ENCODE measurements around the gene PLVAP. TPM values are rescaled to one million over a fixed set of nuclear protein-coding genes. Genes with fewer than 3 reads are reported as not detected.

The PLVAP gene
- polyA plus RNA-seq, 1 donor: 68.7 TPM

- DNase-seq: no peak
Observed at GRCh38 chr19:17353386-17353785, 23.8 kb downstream of the PLVAP start.

GRCh38 chr19:17352608-17353280, 24.4 kb downstream of the PLVAP start:
- no peak for DNase-seq

DNA sequence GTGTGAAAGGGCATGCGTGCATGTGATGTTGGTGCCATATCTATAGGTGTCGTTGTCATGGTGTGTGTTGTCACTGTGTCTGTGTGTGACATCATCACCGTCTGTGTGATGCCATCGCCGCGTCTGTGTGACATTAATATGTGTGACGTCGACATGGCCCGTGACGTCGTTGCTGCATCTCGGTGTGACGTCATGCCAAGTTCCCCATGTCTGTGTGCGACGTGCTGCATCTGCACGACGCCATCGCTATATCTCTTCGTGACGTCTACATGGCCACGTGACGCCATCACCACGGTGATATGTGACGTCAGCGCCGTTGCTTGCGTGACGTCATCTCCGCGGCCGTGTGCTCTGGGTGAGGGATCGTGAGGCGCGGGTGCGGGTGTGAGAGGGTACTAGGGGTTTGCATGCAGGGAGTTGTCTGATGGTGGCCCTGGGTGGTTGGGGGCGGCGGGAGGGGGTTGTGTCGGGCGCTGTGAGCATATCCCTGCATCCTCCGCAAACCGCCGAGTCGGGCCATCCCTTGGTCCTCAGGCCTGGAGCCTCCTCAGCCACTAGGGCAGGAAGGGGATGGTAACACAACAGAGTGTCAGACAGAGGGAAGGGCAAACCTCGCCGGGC, 25.2 kb downstream of the PLVAP start:
- DNase-seq: no peak

- DNase-seq: peak; percentile 58
Observed at GRCh38 chr19:17348700-17349099, 28.4 kb downstream of the PLVAP start.

DNA sequence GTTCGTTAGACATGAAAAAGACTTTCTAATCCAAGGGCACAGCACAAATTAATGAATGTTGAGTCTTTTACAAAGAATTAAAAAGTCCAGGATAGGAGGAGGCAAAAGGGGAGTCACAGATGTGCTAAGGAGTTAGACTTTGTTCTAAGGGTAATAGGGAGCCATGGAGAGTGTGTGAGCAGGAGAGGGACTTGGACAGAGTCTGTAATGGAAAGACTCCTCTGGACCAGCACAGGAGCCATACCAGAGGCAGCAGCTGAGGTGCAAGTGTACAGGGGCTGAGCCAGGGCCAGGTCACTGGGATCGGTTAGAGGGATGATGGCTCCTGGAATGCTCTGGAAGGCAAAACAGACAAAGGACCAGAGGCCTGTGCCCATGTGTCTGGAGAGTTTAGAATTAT, 29.3 kb downstream of the PLVAP start:
- DNase-seq: no peak

GRCh38 chr19:17347361-17347760, 29.8 kb downstream of the PLVAP start:
- DNase-seq: no peak

- peak; percentile 69 for DNase-seq
Observed at GRCh38 chr19:17346109-17346671, 31.0 kb downstream of the PLVAP start.

DNA sequence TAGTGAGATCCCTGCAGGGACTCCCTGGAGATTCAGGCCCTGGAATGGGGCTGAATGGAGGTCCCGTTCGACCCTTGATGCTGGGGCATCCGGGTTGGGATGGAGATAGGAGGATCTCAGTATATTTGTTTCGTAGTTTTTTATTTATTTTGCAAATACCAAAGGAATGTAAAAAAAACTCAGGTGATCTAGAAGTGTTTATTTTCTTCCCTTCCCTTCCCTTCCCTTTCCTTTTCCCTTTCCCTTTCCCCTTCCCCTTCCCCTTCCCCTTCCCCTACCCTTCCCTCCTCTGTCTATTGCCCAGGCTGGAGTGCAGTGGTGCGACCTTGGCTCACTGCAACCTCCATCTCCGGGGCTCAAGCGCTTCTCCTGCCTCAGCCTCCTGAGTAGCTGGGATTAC, 35.3 kb downstream of the PLVAP start:
- no peak for DNase-seq

DNA sequence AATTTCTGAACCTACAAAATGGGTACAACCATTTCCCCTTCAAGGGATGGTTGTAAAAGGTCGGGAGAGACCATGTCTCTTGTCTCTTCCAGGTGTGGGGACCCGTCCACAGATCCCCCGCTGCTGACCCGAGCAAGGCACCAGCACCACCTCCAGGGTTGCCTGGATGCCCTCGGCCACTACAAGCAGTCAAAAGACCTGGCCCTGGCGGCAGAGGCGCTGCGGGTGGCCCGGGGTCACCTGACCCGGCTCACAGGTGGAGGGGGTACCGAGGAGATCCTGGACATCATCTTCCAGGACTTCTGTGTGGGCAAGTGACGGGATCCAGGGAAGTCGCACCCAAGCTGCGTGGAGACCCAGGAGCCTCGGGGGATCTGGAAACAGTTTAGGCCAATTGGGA, 35.8 kb downstream of the PLVAP start:
- DNase-seq: no peak

- no peak for DNase-seq
Observed at GRCh38 chr19:17340871-17341357, 36.2 kb downstream of the PLVAP start.

GRCh38 chr19:17340302-17340870, 36.8 kb downstream of the PLVAP start:
- DNase-seq: no peak

GRCh38 chr19:17339088-17339741, 37.9 kb downstream of the PLVAP start:
- no peak for DNase-seq

DNA sequence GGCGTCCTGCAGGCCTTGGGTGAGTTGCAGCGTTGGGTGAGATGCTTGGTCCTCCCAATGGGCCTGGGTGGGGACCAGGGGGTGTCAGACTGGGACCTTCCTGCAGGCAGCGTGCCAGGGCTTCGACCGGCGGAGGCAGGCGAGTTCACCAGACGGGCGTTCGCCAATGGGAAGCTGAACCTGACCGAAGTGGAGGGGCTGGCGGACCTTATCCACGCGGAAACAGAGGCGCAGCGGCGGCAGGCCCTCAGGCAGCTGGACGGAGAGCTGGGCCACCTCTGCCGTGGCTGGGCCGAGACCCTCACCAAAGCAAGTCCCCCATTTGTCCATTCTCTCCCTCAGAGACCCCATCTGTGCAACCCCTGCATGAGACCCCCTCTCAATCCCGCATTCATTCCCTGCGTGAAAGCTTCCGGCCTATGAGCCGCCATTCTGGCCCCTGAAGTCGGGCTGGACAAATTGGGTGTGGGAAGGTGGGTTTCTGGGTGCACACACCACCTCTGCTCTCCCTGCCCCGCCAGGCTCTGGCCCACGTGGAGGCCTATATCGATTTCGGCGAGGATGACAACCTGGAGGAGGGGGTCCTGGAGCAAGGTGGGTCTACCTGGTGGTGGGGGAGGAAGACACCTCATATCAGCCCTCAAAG, 38.6 kb downstream of the PLVAP start:
- no peak for DNase-seq

DNA sequence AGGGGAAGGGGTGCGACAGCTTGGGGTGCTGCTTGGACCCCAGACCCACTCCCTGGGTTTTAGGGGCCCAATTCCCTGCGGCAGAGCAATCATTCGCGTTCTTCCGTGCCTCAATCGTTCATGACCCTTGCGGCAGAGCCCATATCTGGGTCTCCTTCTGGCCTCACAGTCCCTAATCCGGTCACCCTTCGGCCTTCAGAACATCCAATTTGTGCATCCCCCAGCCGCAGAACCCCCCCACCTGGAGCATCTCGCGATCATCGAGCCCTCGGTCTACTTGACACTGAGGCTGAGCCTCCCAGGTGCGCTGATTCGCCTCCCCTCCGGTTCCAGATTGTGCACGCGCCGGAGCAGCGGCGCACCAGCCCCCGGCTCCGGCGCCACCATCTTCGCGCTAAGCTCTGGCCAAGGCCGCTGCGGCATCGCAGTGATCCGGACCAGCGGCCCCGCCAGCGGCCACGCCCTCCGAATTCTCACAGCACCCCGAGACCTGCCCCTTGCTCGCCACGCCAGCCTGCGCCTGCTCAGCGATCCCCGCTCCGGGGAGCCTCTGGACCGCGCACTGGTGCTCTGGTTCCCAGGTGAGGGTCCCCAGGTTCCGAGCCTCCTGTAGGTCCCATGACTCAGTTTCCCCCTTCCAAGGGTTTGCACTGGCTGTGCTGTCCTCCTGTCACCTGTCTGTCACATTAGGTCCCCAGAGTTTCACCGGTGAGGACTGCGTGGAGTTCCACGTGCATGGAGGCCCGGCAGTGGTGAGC, 39.3 kb downstream of the PLVAP start:
- DNase-seq: no peak

DNA sequence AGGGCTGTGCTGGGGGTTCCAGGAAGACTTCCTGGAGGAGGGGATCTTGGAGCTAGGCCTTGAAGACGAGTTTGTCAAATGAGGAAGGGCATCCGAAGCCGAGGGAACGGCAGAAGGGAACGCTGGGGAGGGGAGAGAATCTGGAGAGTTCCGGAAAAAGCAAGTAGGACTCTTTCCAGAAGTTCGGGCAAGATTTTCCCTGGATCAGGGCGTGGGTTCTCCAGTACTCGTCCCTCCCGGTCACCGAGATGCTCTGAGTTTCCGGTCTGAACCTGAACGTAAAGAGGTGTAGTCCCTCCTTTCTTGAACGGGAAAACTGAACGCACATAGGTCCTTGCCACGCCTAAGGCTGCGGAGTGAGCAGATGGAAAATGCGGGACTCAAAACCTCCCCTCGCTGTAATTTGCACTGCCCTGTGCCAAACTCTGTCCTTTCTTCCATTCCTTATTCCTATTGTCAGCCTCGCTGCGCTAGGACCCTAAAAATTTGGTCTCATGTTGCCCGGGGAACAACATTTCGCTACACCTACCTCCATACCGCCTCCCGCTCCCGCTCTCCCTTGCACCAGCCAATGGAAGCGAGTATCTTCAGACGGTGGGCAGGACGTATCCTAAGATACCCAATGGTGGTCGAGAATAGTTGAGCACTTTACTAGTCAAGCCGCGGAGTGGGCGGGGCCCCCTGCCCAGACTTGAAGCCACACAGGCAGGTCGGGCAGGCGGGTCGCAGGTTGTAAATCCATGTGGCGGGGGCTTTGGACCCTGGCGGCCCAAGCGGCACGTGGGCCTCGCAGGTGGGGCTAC, 40.1 kb downstream of the PLVAP start, which contains the start of gene GTPBP3:
TSS of gene GTPBP3 (plus strand) at position 682 of the 803 bp plus-strand sequence. CDS start at position 741, 59 bp downstream.
- peak; percentile 95 for DNase-seq

DNA sequence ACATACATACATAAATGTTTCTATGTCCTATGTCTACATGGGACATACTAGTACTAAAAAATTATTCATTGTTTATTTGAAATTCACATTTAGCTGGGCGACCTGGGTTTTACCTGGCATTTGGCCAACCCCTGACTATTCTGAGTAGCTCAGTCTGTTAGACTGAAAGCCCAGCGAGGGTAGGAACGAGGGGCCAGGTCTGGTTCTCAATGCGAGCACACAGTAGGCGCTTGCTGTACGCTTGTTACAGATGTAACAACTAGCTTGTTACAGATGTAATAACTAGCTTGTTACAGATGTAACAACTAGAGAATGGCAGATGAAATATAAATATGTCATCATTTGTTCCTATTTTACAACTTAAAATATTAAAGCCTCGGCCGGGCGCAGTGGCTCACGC, 41.6 kb downstream of the PLVAP start:
- no peak for DNase-seq

DNA sequence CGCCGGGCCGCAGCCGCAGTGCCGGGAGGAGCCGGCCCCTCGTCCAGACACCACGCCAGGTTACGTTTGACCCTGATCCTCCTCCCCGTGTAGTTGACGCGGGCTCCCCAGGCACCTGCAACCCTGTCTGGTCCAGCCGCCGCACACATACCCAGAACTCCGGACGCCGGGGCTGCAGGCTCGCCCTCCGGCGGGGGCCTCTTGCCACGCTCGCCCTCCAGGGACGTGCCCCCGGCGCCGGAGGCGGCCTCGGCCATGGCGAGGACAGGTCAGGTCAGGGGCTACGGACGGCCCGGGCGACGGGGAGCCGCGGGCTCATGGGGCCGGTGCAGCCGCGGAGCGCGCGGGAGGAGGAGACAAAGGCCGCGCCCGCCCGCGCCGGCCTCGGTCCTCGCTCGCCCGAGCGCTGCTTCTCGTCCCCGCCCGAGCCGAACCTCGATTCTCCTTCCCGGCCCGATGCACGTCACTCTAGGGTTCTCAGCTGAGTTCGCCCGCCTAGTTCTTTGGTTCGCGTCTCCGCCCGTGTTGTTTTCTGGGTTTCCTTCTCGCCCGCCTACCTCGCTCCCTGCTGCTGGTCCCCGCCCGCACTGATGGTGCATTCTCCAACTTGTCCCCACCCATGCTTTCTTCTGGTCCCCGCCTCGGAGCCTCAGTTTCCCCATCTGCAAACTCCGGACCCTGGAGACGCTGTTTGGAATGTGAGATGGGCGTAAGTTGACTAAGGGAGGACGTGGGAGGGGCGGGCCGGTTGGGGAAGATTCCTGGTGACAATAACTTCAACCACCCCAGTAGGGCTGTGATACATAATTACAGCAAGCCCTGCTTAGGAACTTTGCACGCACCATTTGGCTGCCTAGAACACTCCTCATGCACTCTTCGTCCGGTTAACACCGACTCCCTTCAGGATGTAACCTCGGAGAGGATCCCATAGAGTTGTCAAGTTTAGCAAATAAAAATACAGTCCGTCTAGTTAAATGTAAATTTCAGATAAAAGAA, 42.4 kb downstream of the PLVAP start, which contains the start of gene ANO8:
TSS of gene ANO8 (minus strand) at position 442 of the 996 bp plus-strand sequence. CDS start at position 257, 185 bp downstream.
- peak; percentile 97 for DNase-seq

DNA sequence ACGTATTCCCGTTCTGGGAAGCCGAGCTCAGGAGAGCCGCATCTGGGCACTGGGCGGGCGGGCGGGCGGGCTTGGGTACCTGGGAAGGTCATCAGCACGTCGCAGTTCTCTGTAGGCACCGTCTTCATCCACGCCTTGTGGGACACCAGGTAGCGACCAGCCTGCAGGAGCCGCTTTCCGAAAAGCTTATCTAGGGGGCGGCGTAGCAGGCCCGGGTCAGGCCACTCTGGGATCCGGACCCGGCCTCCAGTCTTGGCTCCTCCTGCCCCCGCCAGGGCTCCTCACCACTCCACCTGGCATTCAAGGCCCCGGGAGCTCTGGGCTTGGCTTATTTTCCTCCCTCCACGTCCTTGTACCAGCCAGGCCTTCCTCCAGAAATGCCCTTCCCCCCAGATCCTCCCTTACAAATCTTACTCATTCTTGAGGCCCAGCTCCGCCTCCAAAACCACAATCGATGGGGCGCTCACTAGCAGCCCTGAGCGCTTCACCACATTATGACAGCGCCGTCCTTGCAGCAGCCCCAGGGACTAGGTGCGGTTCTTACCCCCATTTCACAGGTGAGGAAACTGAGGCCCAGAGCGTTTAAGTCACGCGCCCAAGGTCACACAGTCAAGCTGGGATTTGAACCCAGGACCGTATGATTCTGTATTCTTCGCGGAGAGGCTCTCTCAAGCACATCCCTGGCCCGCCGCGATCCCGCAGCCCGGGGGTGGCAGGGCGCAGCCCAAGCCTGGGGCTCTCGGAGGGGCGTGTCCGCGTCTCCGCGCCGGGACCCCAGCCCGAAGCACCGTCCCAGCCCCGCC, 43.3 kb downstream of the PLVAP start:
- no peak for DNase-seq

All from hindlimb muscle (tissue), 1 donor.